SK-N-SH treated with all-trans-retinoic acid at 6 μM for 48 hours (cell line): ENCODE data around the gene RPS6KA2.

ENCODE experiments used
- ATAC-seq: fragments of 200-7000 bp; cut with Tn5 transposase; 3 replicates; pipeline ENCODE4 v1.9.1; 2020; ENCODE audit warnings: mild to moderate bottlenecking, moderate library complexity
- ARNTL ChIP-seq: fragments of 450-650 bp; formaldehyde crosslinking; IDR thresholded peaks from 2 replicates; pipeline ENCODE4 v1.5.0; 2020; ENCODE audit warnings: low read depth, mild to moderate bottlenecking, moderate library complexity, borderline replicate concordance
- BACH2 ChIP-seq: fragments of 250-450 bp; sonication (Bioruptor Pico); IDR thresholded peaks from 2 replicates; pipeline ENCODE4 v1.9.0; 2021; ENCODE audit warnings: mild to moderate bottlenecking, borderline replicate concordance
- CSDC2 ChIP-seq: fragments of 250-450 bp; sonication (Bioruptor Pico); IDR thresholded peaks from 2 replicates; pipeline ENCODE4 v1.5.0; 2020; ENCODE audit warnings: mild to moderate bottlenecking, moderate library complexity
- ESRRG ChIP-seq: fragments of 250-450 bp; sonication (Bioruptor Pico); IDR thresholded peaks from 2 replicates; pipeline ENCODE4 v1.6.1; 2021; ENCODE audit warnings: mild to moderate bottlenecking
- ISL1 ChIP-seq: fragments of 250-450 bp; sonication (Bioruptor Pico); IDR thresholded peaks from 2 replicates; pipeline ENCODE4 v2.1.2; 2022; ENCODE audit warnings: mild to moderate bottlenecking, moderate library complexity
- OSR1 ChIP-seq: fragments of 250-450 bp; sonication (Bioruptor Pico); IDR thresholded peaks from 2 replicates; pipeline ENCODE4 v1.8.0; 2022; ENCODE audit warnings: moderate library complexity, mild to moderate bottlenecking, inconsistent platforms
- PPARA ChIP-seq: fragments of 250-450 bp; sonication (Bioruptor Pico); IDR thresholded peaks from 2 replicates; pipeline ENCODE4 v1.5.0; 2020; ENCODE audit warnings: mild to moderate bottlenecking, borderline replicate concordance
- SNAI2 ChIP-seq: fragments of 250-450 bp; sonication (Bioruptor Pico); IDR thresholded peaks from 2 replicates; pipeline ENCODE4 v1.5.0; 2020; ENCODE audit warnings: mild to moderate bottlenecking, moderate library complexity
- TCF4 ChIP-seq: fragments of 250-450 bp; sonication (Bioruptor Pico); IDR thresholded peaks from 2 replicates; pipeline ENCODE4 v1.8.0; 2021; ENCODE audit warnings: mild to moderate bottlenecking, moderate library complexity, borderline replicate concordance
- ZC3H10 ChIP-seq: fragments of 250-450 bp; sonication (Bioruptor Pico); IDR thresholded peaks from 2 replicates; pipeline ENCODE4 v1.5.1; 2021; ENCODE audit warnings: mild to moderate bottlenecking, moderate library complexity
- ZFP3 ChIP-seq: fragments of 250-450 bp; sonication (Bioruptor Pico); IDR thresholded peaks from 2 replicates; pipeline ENCODE4 v1.5.0; 2020; ENCODE audit warnings: mild to moderate bottlenecking, moderate library complexity
- ZFP30 ChIP-seq: fragments of 450-650 bp; formaldehyde crosslinking; IDR thresholded peaks from 2 replicates; pipeline ENCODE4 v1.5.0; 2022; ENCODE audit warnings: mild to moderate bottlenecking, moderate library complexity
- ZNF565 ChIP-seq: fragments of 450-650 bp; formaldehyde crosslinking; conservative IDR thresholded peaks from 2 replicates; pipeline ENCODE4 v1.5.0; 2020; ENCODE audit warnings: low read depth, mild to moderate bottlenecking, moderate library complexity
- ZNF70 ChIP-seq: fragments of 450-650 bp; formaldehyde crosslinking; IDR thresholded peaks from 2 replicates; pipeline ENCODE4 v1.5.0; 2020; ENCODE audit warnings: mild to moderate bottlenecking, moderate library complexity
- ZNF8 ChIP-seq: fragments of 450-650 bp; formaldehyde crosslinking; IDR thresholded peaks from 2 replicates; pipeline ENCODE4 v1.5.0; 2020; ENCODE audit warnings: mild to moderate bottlenecking, moderate library complexity
- TF ChIP-seq, protein P1 (sequence below): fragments of 250-450 bp; sonication (Bioruptor Pico); IDR thresholded peaks from 2 replicates; pipeline ENCODE4 v1.8.0; 2020; ENCODE audit warnings: mild to moderate bottlenecking, moderate library complexity, borderline replicate concordance
- TF ChIP-seq, protein P2 (sequence below): fragments of 250-450 bp; sonication (Bioruptor Pico); IDR thresholded peaks from 2 replicates; pipeline ENCODE4 v1.5.0; 2020; ENCODE audit warnings: mild to moderate bottlenecking, moderate library complexity
- TF ChIP-seq, protein P3 (sequence below): fragments of 250-450 bp; sonication (Bioruptor Pico); IDR thresholded peaks from 2 replicates; pipeline ENCODE4 v1.8.0; 2021; ENCODE audit warnings: low read depth, mild to moderate bottlenecking, moderate library complexity, borderline replicate concordance
- TF ChIP-seq, protein P4 (sequence below): fragments of 250-450 bp; sonication (Bioruptor Pico); IDR thresholded peaks from 2 replicates; pipeline ENCODE4 v1.5.1; 2021; ENCODE audit warnings: mild to moderate bottlenecking, moderate library complexity
- TF ChIP-seq, protein P5 (sequence below): fragments of 250-450 bp; sonication (Bioruptor Pico); IDR thresholded peaks from 2 replicates; pipeline ENCODE4 v1.5.1; 2020; ENCODE audit warnings: low read depth, mild to moderate bottlenecking, moderate library complexity

Gene RPS6KA2

DNA sequence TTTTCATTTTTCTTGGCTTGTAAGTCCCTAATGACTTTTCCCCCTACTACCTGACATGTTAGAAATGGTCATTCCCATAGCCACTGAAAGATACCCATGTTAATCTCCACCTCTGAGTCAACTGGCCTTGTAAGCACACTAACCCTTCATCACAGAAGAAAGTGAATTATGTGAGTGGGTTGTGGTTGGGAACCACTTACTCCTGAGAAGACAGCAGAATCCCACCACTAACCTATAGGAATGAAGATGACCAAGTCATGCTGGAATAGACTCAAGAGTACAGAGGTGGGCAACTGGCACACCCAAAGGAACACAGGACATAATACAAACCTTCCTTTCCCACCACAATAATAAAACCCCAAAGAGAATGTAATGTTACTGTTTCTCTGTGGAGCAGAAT is 70.7 kb downstream of the RPS6KA2 start:
- TF ChIP-seq ZC3H10 (CRISPR knock-in tag) (no peak), ARNTL (CRISPR knock-in tag) (no peak), SNAI2 (CRISPR knock-in tag) (no peak), ZFP3 (no peak), ZNF8 (CRISPR knock-in tag) (no peak), OSR1 (CRISPR knock-in tag) (no peak), ZNF565 (no peak), ESRRG (CRISPR knock-in tag) (no peak), ZFP30 (CRISPR knock-in tag) (no peak), ZNF70 (CRISPR knock-in tag) (no peak), ISL1 (CRISPR knock-in tag) (no peak), CSDC2 (CRISPR knock-in tag) (no peak)
- TF ChIP-seq, protein P1, sequence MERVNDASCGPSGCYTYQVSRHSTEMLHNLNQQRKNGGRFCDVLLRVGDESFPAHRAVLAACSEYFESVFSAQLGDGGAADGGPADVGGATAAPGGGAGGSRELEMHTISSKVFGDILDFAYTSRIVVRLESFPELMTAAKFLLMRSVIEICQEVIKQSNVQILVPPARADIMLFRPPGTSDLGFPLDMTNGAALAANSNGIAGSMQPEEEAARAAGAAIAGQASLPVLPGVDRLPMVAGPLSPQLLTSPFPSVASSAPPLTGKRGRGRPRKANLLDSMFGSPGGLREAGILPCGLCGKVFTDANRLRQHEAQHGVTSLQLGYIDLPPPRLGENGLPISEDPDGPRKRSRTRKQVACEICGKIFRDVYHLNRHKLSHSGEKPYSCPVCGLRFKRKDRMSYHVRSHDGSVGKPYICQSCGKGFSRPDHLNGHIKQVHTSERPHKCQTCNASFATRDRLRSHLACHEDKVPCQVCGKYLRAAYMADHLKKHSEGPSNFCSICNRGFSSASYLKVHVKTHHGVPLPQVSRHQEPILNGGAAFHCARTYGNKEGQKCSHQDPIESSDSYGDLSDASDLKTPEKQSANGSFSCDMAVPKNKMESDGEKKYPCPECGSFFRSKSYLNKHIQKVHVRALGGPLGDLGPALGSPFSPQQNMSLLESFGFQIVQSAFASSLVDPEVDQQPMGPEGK (CRISPR knock-in tag), result no peak
- TF ChIP-seq, protein P2, sequence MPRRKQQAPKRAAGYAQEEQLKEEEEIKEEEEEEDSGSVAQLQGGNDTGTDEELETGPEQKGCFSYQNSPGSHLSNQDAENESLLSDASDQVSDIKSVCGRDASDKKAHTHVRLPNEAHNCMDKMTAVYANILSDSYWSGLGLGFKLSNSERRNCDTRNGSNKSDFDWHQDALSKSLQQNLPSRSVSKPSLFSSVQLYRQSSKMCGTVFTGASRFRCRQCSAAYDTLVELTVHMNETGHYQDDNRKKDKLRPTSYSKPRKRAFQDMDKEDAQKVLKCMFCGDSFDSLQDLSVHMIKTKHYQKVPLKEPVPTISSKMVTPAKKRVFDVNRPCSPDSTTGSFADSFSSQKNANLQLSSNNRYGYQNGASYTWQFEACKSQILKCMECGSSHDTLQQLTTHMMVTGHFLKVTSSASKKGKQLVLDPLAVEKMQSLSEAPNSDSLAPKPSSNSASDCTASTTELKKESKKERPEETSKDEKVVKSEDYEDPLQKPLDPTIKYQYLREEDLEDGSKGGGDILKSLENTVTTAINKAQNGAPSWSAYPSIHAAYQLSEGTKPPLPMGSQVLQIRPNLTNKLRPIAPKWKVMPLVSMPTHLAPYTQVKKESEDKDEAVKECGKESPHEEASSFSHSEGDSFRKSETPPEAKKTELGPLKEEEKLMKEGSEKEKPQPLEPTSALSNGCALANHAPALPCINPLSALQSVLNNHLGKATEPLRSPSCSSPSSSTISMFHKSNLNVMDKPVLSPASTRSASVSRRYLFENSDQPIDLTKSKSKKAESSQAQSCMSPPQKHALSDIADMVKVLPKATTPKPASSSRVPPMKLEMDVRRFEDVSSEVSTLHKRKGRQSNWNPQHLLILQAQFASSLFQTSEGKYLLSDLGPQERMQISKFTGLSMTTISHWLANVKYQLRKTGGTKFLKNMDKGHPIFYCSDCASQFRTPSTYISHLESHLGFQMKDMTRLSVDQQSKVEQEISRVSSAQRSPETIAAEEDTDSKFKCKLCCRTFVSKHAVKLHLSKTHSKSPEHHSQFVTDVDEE, result no peak
- TF ChIP-seq, protein P3, sequence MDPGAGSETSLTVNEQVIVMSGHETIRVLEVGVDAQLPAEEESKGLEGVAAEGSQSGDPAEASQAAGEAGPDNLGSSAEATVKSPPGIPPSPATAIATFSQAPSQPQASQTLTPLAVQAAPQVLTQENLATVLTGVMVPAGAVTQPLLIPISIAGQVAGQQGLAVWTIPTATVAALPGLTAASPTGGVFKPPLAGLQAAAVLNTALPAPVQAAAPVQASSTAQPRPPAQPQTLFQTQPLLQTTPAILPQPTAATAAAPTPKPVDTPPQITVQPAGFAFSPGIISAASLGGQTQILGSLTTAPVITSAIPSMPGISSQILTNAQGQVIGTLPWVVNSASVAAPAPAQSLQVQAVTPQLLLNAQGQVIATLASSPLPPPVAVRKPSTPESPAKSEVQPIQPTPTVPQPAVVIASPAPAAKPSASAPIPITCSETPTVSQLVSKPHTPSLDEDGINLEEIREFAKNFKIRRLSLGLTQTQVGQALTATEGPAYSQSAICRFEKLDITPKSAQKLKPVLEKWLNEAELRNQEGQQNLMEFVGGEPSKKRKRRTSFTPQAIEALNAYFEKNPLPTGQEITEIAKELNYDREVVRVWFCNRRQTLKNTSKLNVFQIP, result no peak
- TF ChIP-seq, protein P4, sequence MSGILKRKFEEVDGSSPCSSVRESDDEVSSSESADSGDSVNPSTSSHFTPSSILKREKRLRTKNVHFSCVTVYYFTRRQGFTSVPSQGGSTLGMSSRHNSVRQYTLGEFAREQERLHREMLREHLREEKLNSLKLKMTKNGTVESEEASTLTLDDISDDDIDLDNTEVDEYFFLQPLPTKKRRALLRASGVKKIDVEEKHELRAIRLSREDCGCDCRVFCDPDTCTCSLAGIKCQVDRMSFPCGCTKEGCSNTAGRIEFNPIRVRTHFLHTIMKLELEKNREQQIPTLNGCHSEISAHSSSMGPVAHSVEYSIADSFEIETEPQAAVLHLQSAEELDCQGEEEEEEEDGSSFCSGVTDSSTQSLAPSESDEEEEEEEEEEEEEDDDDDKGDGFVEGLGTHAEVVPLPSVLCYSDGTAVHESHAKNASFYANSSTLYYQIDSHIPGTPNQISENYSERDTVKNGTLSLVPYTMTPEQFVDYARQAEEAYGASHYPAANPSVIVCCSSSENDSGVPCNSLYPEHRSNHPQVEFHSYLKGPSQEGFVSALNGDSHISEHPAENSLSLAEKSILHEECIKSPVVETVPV (CRISPR knock-in tag), result no peak
- ATAC-seq, result no peak

DNA sequence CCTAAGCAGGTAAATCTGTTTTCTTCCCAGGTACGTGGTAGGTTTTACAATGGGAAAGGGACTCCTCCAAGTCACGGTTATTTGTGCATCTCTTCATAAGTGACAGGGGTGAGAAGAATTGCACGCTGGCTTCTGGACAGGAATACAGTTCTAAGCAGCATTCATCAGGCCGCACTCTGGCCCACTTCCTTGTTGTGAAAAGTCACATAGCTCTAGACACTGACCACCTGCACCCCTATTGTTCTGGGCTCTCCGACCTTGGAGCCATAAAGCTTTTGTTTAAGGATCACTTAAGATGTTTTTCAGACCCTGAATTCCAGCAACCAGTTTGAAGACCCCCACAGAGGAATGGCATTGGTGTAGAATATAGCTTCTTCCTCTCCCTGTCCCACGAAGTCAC is 72.0 kb downstream of the RPS6KA2 start:
- no peak for ATAC-seq
- no peak for TF ChIP-seq ZFP30 (CRISPR knock-in tag)
- no peak for TF ChIP-seq ESRRG (CRISPR knock-in tag)

DNA sequence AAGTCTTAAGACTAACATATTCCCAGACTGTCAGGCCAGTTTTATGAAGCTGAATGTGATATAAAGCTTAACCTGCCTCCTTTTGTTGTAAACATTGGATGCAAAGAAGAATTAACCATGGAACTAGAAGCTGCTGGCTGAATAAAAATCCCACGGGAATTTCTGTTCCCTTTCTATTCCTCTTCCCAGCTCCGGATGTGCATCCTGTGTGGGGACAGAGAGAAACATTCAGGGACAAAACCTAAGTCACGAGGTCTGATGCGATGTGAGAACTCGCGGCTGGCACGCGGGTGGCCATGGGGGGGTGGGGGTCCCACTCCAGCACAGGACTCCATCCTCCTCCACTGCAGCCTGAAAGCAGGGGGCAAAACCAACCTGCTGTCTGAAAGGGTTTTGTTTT is 72.7 kb downstream of the RPS6KA2 start:
- ATAC-seq, result no peak
- no peak for TF ChIP-seq PPARA
- no peak for TF ChIP-seq BACH2 (CRISPR knock-in tag)
- TF ChIP-seq SNAI2 (CRISPR knock-in tag), result no peak
- no peak for TF ChIP-seq ZFP30 (CRISPR knock-in tag)
- no peak for TF ChIP-seq ZNF8 (CRISPR knock-in tag)
- no peak for TF ChIP-seq OSR1 (CRISPR knock-in tag)
- TF ChIP-seq, protein P4 (CRISPR knock-in tag), result no peak
- TF ChIP-seq, protein P3, result no peak
- no peak for TF ChIP-seq ZFP3
- TF ChIP-seq TCF4 (CRISPR knock-in tag), result no peak
- no peak for TF ChIP-seq ZNF565
- TF ChIP-seq ZNF70 (CRISPR knock-in tag), result no peak
- TF ChIP-seq ZC3H10 (CRISPR knock-in tag), result no peak
- TF ChIP-seq CSDC2 (CRISPR knock-in tag), result no peak
- TF ChIP-seq, protein P5, sequence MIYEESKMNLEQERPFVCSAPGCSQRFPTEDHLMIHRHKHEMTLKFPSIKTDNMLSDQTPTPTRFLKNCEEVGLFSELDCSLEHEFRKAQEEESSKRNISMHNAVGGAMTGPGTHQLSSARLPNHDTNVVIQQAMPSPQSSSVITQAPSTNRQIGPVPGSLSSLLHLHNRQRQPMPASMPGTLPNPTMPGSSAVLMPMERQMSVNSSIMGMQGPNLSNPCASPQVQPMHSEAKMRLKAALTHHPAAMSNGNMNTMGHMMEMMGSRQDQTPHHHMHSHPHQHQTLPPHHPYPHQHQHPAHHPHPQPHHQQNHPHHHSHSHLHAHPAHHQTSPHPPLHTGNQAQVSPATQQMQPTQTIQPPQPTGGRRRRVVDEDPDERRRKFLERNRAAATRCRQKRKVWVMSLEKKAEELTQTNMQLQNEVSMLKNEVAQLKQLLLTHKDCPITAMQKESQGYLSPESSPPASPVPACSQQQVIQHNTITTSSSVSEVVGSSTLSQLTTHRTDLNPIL (CRISPR knock-in tag), result no peak
- TF ChIP-seq, all 23 proteins: peak for 0
